Measurements from ENCODE around the gene HORMAD1. TPM values are rescaled to one million over a fixed set of nuclear protein-coding genes. Genes with fewer than 3 reads are reported as not detected.

HORMAD1 gene
- total and polyA plus RNA-seq, 7 donors, result 0.32 to 0.69 TPM; not detected in 5

GRCh38 chr1:150678988-150679387 lies 41.7 kb downstream of the HORMAD1 start:
- WGBS, 2 donors, result 95 to 100% methylated on average over 1 of the region's 1 CpG

GRCh38 chr1:150674881-150675280 lies 45.8 kb downstream of the HORMAD1 start:
- Histone ChIP-seq H3K36me3 (peaks cover 0 to 24% (median 2%) of the 10 kb centered on the region in 4 donors), H3K4me3 (no peak overlapping the region), H3K9me3 (no peaks in the 10 kb centered on the region), H3K4me1 (no peaks in the 10 kb centered on the region), H3K27ac (no peak overlapping the region), H3K27me3 (no peaks in the 10 kb centered on the region)
- WGBS, 2 donors, result 93 to 95% methylated on average over 4 of the region's 4 CpGs
- DNase-seq, result no peak
- TF ChIP-seq POLR2AphosphoS5 (IDR thresholded peaks at IDR 0.05) (no peak), CTCF (IDR thresholded peaks at IDR 0.05) (no peak), EP300 (IDR thresholded peaks at IDR 0.05) (no peak), POLR2A (IDR thresholded peaks at IDR 0.05) (no peak)
- intact Hi-C loops (cut with DNase I), result no loop called here

More at GRCh38 chr1:150678988-150679387, 41.7 kb downstream of the HORMAD1 start:
- no peak for DNase-seq
- Histone ChIP-seq H3K9me3 (no peaks in the 10 kb centered on the region), H3K27ac (no peak overlapping the region), H3K4me3 (no peak overlapping the region), H3K27me3 (no peaks in the 10 kb centered on the region), H3K4me1 (no peaks in the 10 kb centered on the region), H3K36me3 (peaks cover 0 to 34% (median 2%) of the 10 kb centered on the region in 4 donors)
- no peak for TF ChIP-seq POLR2AphosphoS5 (IDR thresholded peaks at IDR 0.05)
- no peak for TF ChIP-seq POLR2A (IDR thresholded peaks at IDR 0.05)
- TF ChIP-seq CTCF (IDR thresholded peaks at IDR 0.05), result no peak
- TF ChIP-seq EP300 (IDR thresholded peaks at IDR 0.05), result no peak
- intact Hi-C loops (cut with DNase I), result no loop called here

GRCh38 chr1:150663321-150663720 lies 57.4 kb downstream of the HORMAD1 start:
- Histone ChIP-seq H3K9me3 (no peaks in the 10 kb centered on the region), H3K27me3 (no peaks in the 10 kb centered on the region), H3K27ac (no peak overlapping the region), H3K36me3 (peaks cover 0 to 42% (median 16%) of the 10 kb centered on the region in 4 donors), H3K4me1 (no peaks in the 10 kb centered on the region), H3K4me3 (no peak overlapping the region)
- intact Hi-C loops (cut with DNase I), result no loop called here
- TF ChIP-seq EP300 (IDR thresholded peaks at IDR 0.05), result no peak
- TF ChIP-seq POLR2A (IDR thresholded peaks at IDR 0.05), result no peak
- TF ChIP-seq CTCF (IDR thresholded peaks at IDR 0.05), result no peak
- no peak for TF ChIP-seq POLR2AphosphoS5 (IDR thresholded peaks at IDR 0.05)
- 92 to 97% methylated on average over 7 of the region's 7 CpGs for WGBS, 2 donors
- no peak for DNase-seq

- DNase-seq, result no peak
- Histone ChIP-seq H3K4me3 (no peak overlapping the region), H3K27me3 (no peaks in the 10 kb centered on the region), H3K4me1 (no peaks in the 10 kb centered on the region), H3K27ac (no peak overlapping the region), H3K36me3 (peaks cover 0 to 46% (median 19%) of the 10 kb centered on the region in 4 donors), H3K9me3 (no peaks in the 10 kb centered on the region)
- WGBS, 2 donors, result 97% methylated on average over 9 of the region's 9 CpGs
- TF ChIP-seq CTCF (IDR thresholded peaks at IDR 0.05) (no peak), EP300 (IDR thresholded peaks at IDR 0.05) (no peak), POLR2A (IDR thresholded peaks at IDR 0.05) (no peak), POLR2AphosphoS5 (IDR thresholded peaks at IDR 0.05) (no peak)
- intact Hi-C loops (cut with DNase I), result no loop called here
These were observed 57.9 kb downstream of the HORMAD1 start for GRCh38 chr1:150662811-150663210.

- Histone ChIP-seq H3K4me3 (no peak overlapping the region), H3K9me3 (no peaks in the 10 kb centered on the region), H3K27me3 (no peaks in the 10 kb centered on the region), H3K36me3 (peaks cover 0 to 51% (median 21%) of the 10 kb centered on the region in 4 donors), H3K4me1 (no peaks in the 10 kb centered on the region), H3K27ac (no peak overlapping the region)
- TF ChIP-seq CTCF (IDR thresholded peaks at IDR 0.05), result no peak
- no peak for TF ChIP-seq POLR2A (IDR thresholded peaks at IDR 0.05)
- no peak for TF ChIP-seq EP300 (IDR thresholded peaks at IDR 0.05)
- TF ChIP-seq POLR2AphosphoS5 (IDR thresholded peaks at IDR 0.05), result no peak
- intact Hi-C loops (cut with DNase I), result no loop called here
- DNase-seq, result no peak
- WGBS, 2 donors, result 97% methylated on average over 5 of the region's 5 CpGs
These were observed 59.5 kb downstream of the HORMAD1 start for GRCh38 chr1:150661156-150661555.

All from sigmoid colon (tissue), 7 donors.